Peyer's patch (tissue), 4 donors: Measurements from ENCODE around the gene SF3B2.

ENCODE experiments used
- CTCF ChIP-seq, 6 experiments: fragments of 450-650 bp in 4 of 6; fragments of 200-600 bp in 2 of 6; sonication (generic) in 1 of 6; IDR thresholded peaks; one replicate each; pipeline ENCODE4 v1.5.1; 2017 to 2019; ENCODE audit warnings: antibody characterized with exemption in 6 of 6, mild to moderate bottlenecking in 3 of 6, moderate library complexity in 1 of 6
- POLR2A ChIP-seq, 2 donors: fragments of 450-650 bp; IDR thresholded peaks; one replicate each; pipeline ENCODE4 v1.5.1; 2017; ENCODE audit warnings: antibody characterized with exemption in 2 of 2, mild to moderate bottlenecking in 2 of 2, moderate library complexity in 2 of 2

- no peak for TF ChIP-seq CTCF (IDR thresholded peaks at IDR 0.05)
- TF ChIP-seq POLR2A (IDR thresholded peaks at IDR 0.05): no peak
Observed at GRCh38 chr11:66006891-66007176, 45.3 kb upstream of the SF3B2 start.
